GM23248 (cell line): ENCODE data around the gene BARX2.

Source experiments
- EZH2 ChIP-seq: fragments of 200-600 bp; sonication (generic); IDR thresholded peaks from 2 replicates; pipeline ENCODE4 v1.6.1; 2018; ENCODE audit warnings: antibody characterized with exemption, mild to moderate bottlenecking; ENCODE audit not compliant: insufficient read depth, poor library complexity, severe bottlenecking
- EZH2phosphoT487 ChIP-seq: fragments of 200-600 bp; sonication (generic); IDR thresholded peaks from 2 replicates; pipeline ENCODE4 v1.6.1; 2018; ENCODE audit warnings: antibody characterized with exemption, moderate library complexity, mild to moderate bottlenecking, low read depth; ENCODE audit not compliant: insufficient read depth

GRCh38 chr11:129372609-129373488 lies 2.8 kb upstream of the BARX2 start:
- peak; percentile 99 for TF ChIP-seq EZH2
- peak; percentile 77; the same call in 1 of the 2 replicates for TF ChIP-seq EZH2phosphoT487
